ENCODE results near the gene ANLN. TPM values are rescaled to one million over a fixed set of nuclear protein-coding genes. Genes with fewer than 3 reads are reported as not detected.

ANLN gene
- polyA plus RNA-seq, 1 donor (not counting 4 experiments of a cell fraction or from before 2014, with no cell fraction given): 65.8 TPM

GRCh38 chr7:36456138-36456537, 66.5 kb downstream of the ANLN start:
- no peak for DNase-seq (ENCODE audit: low read depth, low spot score)
- Histone ChIP-seq H3K79me2 (ENCODE audit: control insufficient read depth, insufficient read depth, low read length) (no peaks in the 10 kb centered on the region), H3K9me3 (ENCODE audit: control insufficient read depth, low read depth, low read length) (no peaks in the 10 kb centered on the region), H4K20me1 (ENCODE audit: control insufficient read depth, extremely low read depth, insufficient read depth, low read length) (no peaks in the 10 kb centered on the region), H3K36me3 (ENCODE audit: control insufficient read depth in 2 of 2, extremely low read depth in 1 of 2, insufficient read depth in 2 of 2, low read length in 2 of 2) (peaks cover 4 to 13% of the 10 kb centered on the region in 2 experiments), H2AFZ (ENCODE audit: control insufficient read depth, low read length) (no peak overlapping the region), H3K9me1 (ENCODE audit: control insufficient read depth, extremely low read depth, insufficient read depth, low read length) (no peaks in the 10 kb centered on the region), H3K4me1 (ENCODE audit: control insufficient read depth, extremely low read depth, insufficient read depth, low read length) (no peaks in the 10 kb centered on the region), H3K4me2 (ENCODE audit: control insufficient read depth, extremely low read depth, insufficient read depth, low read depth, low read length) (no peak overlapping the region), H3K4me3 (ENCODE audit: control insufficient read depth in 2 of 3, extremely low read depth in 1 of 3, insufficient read depth in 2 of 3, low read depth in 1 of 3, low read length in 3 of 3) (no peak overlapping the region), H3K27ac (ENCODE audit: control insufficient read depth, insufficient read depth, low read length) (no peak overlapping the region), H3K9ac (ENCODE audit: control insufficient read depth, extremely low read depth, insufficient read depth, low read length) (no peak overlapping the region), H3K27me3 (ENCODE audit: control insufficient read depth, extremely low read depth, insufficient read depth, low read length) (no peaks in the 10 kb centered on the region)
- peak; percentile 48 for FAIRE-seq
- TF ChIP-seq EZH2 (IDR thresholded peaks at IDR 0.05; ENCODE audit: low read length): no peak
- no peak for TF ChIP-seq CTCF (optimal IDR thresholded peaks at IDR 0.05 in 1 of 3, IDR thresholded peaks at IDR 0.05 in 1 of 3, conservative IDR thresholded peaks at IDR 0.05 in 1 of 3; ENCODE audit: extremely low read depth in 1 of 3, insufficient read depth in 2 of 3, low read length in 3 of 3)
- dilution Hi-C loops (cut with MboI; ENCODE audit: extremely low pct_ligation_motif_present, low sequenced_read_pairs): no loop called here

- H2AFZ ChIP-seq (ENCODE audit: control insufficient read depth, low read length): no peak overlapping the region
- no peaks in the 10 kb centered on the region for H3K9me1 ChIP-seq (ENCODE audit: control insufficient read depth, extremely low read depth, insufficient read depth, low read length)
- dilution Hi-C loops (cut with MboI; ENCODE audit: extremely low pct_ligation_motif_present, low sequenced_read_pairs): no loop called here
- no peaks in the 10 kb centered on the region for H4K20me1 ChIP-seq (ENCODE audit: control insufficient read depth, extremely low read depth, insufficient read depth, low read length)
- H3K9ac ChIP-seq (ENCODE audit: control insufficient read depth, extremely low read depth, insufficient read depth, low read length): no peak overlapping the region
- FAIRE-seq (no peak), DNase-seq (ENCODE audit: low read depth, low spot score) (no peak)
- H3K9me3 ChIP-seq (ENCODE audit: control insufficient read depth, low read depth, low read length): no peaks in the 10 kb centered on the region
- no peak for TF ChIP-seq CTCF (optimal IDR thresholded peaks at IDR 0.05 in 1 of 3, IDR thresholded peaks at IDR 0.05 in 1 of 3, conservative IDR thresholded peaks at IDR 0.05 in 1 of 3; ENCODE audit: extremely low read depth in 1 of 3, insufficient read depth in 2 of 3, low read length in 3 of 3)
- TF ChIP-seq EZH2 (IDR thresholded peaks at IDR 0.05; ENCODE audit: low read length): no peak
- H3K4me1 ChIP-seq (ENCODE audit: control insufficient read depth, extremely low read depth, insufficient read depth, low read length): no peaks in the 10 kb centered on the region
- peaks cover 4 to 11% of the 10 kb centered on the region in 2 experiments for H3K36me3 ChIP-seq (ENCODE audit: control insufficient read depth in 2 of 2, extremely low read depth in 1 of 2, insufficient read depth in 2 of 2, low read length in 2 of 2)
- no peak overlapping the region for H3K27ac ChIP-seq (ENCODE audit: control insufficient read depth, insufficient read depth, low read length)
- H3K27me3 ChIP-seq (ENCODE audit: control insufficient read depth, extremely low read depth, insufficient read depth, low read length): no peaks in the 10 kb centered on the region
- H3K4me3 ChIP-seq (ENCODE audit: control insufficient read depth in 2 of 3, extremely low read depth in 1 of 3, insufficient read depth in 2 of 3, low read depth in 1 of 3, low read length in 3 of 3): no peak overlapping the region
- H3K4me2 ChIP-seq (ENCODE audit: control insufficient read depth, extremely low read depth, insufficient read depth, low read depth, low read length): no peak overlapping the region
- H3K79me2 ChIP-seq (ENCODE audit: control insufficient read depth, insufficient read depth, low read length): no peaks in the 10 kb centered on the region
Measured at GRCh38 chr7:36456548-36456947, 66.9 kb downstream of the ANLN start.

All from keratinocyte (primary cell).